Osteoblast (primary cell): Measurements from ENCODE around the gene ANKRD24. TPM values are rescaled to one million over a fixed set of nuclear protein-coding genes. Genes with fewer than 3 reads are reported as not detected.
"Not testable (repeated sequence)": the region's sequence is repeated elsewhere in the genome, so short reads cannot be mapped to it uniquely, and the experiment has no call there.

Experiments
- DNase-seq: peaks from one replicate; pipeline ENCODE4 v3.0.0; 2011; ENCODE audit warnings: low spot score, mixed read lengths; ENCODE audit not compliant: insufficient read length; ENCODE audit errors: missing footprints
- H2AFZ ChIP-seq: 2 replicates; pipeline ENCODE4 v1.6.0; 2011; ENCODE audit warnings: mild to moderate bottlenecking, low read length
- H3K27ac ChIP-seq: 2 replicates; pipeline ENCODE4 v1.5.1; 2011; ENCODE audit warnings: mild to moderate bottlenecking, low read depth, low read length, moderate library complexity
- H3K27me3 ChIP-seq: 2 replicates; pipeline ENCODE4 v1.6.0; 2012; ENCODE audit warnings: mild to moderate bottlenecking, control low read depth, inconsistent platforms, low read length, moderate library complexity; ENCODE audit not compliant: insufficient read depth
- H3K36me3 ChIP-seq: 2 replicates; pipeline ENCODE4 v1.5.1; 2011; ENCODE audit warnings: mild to moderate bottlenecking, low read length, control low read depth, moderate library complexity; ENCODE audit not compliant: insufficient read depth
- H3K4me1 ChIP-seq: 2 replicates; pipeline ENCODE4 v1.5.1; 2011; ENCODE audit warnings: mild to moderate bottlenecking, low read length, control low read depth, moderate library complexity; ENCODE audit not compliant: insufficient read depth
- H3K4me2 ChIP-seq: 2 replicates; pipeline ENCODE4 v1.6.0; 2011; ENCODE audit warnings: mild to moderate bottlenecking, low read length; ENCODE audit not compliant: insufficient read depth
- H3K4me3 ChIP-seq: fragments of 200-600 bp; sonication (generic); 3 replicates; pipeline ENCODE4 v1.5.1; 2012; ENCODE audit warnings: mild to moderate bottlenecking, low read length, inconsistent platforms; ENCODE audit not compliant: insufficient read depth
- H3K79me2 ChIP-seq: 2 replicates; pipeline ENCODE4 v1.6.0; 2012; ENCODE audit warnings: mild to moderate bottlenecking, low read length, control low read depth, inconsistent platforms; ENCODE audit not compliant: insufficient read depth
- H3K9me3 ChIP-seq: 2 replicates; pipeline ENCODE4 v1.5.1; 2011; ENCODE audit warnings: low read depth, low read length, control low read depth
- H4K20me1 ChIP-seq: 2 replicates; pipeline ENCODE4 v1.6.0; 2012; ENCODE audit warnings: mild to moderate bottlenecking, low read length, control low read depth; ENCODE audit not compliant: insufficient read depth
- total RNA-seq: library from RNA; depleted of rRNA; stranded (reverse); fragments of >200 nt; gene quantifications from 2 replicates; pipeline ENCODE4 v1.2.3, GENCODE V29; 2012
- TF ChIP-seq, protein P1 (sequence below): IDR thresholded peaks from 2 replicates; pipeline ENCODE4 v1.5.1; 2011; ENCODE audit warnings: mild to moderate bottlenecking, low read depth, low read length, moderate library complexity; ENCODE audit errors: extremely low read depth

The ANKRD24 gene
- total RNA-seq, 1 donor, result 0.72 TPM

DNA sequence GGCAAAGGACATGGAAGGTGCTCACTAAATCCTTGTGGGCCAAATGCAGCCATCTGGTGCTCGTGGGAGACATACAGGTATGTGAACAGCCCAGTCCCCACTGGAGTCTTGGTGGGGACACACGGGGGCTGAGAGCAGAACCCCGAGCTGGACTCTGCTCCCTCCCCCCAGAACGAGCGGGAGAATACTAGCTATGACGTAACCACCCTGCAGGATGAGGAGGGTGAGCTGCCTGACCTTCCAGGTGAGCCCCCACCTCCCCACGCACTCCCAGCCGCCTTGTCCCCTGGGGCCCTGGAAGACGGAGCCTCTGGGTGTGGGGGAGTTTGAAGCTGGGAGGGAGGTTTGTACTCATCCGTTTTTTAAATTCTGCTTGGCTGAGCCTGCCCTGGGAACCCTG, 33.3 kb downstream of the ANKRD24 start:
- no peak overlapping the region for H3K4me2 ChIP-seq
- no peak overlapping the region for H2AFZ ChIP-seq
- H3K4me3 ChIP-seq, result no peak overlapping the region
- no peaks in the 10 kb centered on the region for H3K36me3 ChIP-seq
- peak; percentile 31 for DNase-seq
- H3K9me3 ChIP-seq, result no peaks in the 10 kb centered on the region
- no peaks in the 10 kb centered on the region for H4K20me1 ChIP-seq
- H3K4me1 ChIP-seq, result no peaks in the 10 kb centered on the region
- H3K27ac ChIP-seq, result no peak overlapping the region
- no peaks in the 10 kb centered on the region for H3K27me3 ChIP-seq
- TF ChIP-seq, protein P1, sequence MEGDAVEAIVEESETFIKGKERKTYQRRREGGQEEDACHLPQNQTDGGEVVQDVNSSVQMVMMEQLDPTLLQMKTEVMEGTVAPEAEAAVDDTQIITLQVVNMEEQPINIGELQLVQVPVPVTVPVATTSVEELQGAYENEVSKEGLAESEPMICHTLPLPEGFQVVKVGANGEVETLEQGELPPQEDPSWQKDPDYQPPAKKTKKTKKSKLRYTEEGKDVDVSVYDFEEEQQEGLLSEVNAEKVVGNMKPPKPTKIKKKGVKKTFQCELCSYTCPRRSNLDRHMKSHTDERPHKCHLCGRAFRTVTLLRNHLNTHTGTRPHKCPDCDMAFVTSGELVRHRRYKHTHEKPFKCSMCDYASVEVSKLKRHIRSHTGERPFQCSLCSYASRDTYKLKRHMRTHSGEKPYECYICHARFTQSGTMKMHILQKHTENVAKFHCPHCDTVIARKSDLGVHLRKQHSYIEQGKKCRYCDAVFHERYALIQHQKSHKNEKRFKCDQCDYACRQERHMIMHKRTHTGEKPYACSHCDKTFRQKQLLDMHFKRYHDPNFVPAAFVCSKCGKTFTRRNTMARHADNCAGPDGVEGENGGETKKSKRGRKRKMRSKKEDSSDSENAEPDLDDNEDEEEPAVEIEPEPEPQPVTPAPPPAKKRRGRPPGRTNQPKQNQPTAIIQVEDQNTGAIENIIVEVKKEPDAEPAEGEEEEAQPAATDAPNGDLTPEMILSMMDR, result no peak
- H3K79me2 ChIP-seq, result no peaks in the 10 kb centered on the region

DNA sequence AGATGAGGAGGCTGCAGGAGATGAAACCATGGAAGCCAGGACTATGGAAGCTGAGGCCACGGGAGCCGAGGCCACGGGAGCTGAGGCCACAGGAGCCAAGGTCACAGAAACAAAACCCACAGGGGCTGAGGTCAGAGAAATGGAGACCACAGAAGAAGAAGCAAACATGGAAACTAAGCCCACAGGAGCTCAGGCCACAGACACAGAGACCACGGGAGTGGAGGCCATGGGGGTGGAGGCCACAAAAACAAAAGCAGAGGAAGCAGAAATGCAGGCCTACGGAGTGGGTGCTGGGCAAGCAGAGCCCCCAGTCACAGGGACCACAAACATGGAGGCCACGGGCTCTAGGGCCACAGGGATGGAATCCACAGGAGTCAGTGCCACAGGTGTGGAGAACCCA, 34.4 kb downstream of the ANKRD24 start:
- Histone ChIP-seq H3K79me2 (no peaks in the 10 kb centered on the region), H3K27me3 (no peaks in the 10 kb centered on the region), H2AFZ (no peak overlapping the region), H3K4me2 (no peak overlapping the region), H3K9me3 (no peaks in the 10 kb centered on the region), H4K20me1 (no peaks in the 10 kb centered on the region), H3K4me3 (no peak overlapping the region), H3K4me1 (no peaks in the 10 kb centered on the region), H3K27ac (no peak overlapping the region), H3K36me3 (no peaks in the 10 kb centered on the region)
- TF ChIP-seq, protein P1, result no peak
- DNase-seq, result no peak

DNA sequence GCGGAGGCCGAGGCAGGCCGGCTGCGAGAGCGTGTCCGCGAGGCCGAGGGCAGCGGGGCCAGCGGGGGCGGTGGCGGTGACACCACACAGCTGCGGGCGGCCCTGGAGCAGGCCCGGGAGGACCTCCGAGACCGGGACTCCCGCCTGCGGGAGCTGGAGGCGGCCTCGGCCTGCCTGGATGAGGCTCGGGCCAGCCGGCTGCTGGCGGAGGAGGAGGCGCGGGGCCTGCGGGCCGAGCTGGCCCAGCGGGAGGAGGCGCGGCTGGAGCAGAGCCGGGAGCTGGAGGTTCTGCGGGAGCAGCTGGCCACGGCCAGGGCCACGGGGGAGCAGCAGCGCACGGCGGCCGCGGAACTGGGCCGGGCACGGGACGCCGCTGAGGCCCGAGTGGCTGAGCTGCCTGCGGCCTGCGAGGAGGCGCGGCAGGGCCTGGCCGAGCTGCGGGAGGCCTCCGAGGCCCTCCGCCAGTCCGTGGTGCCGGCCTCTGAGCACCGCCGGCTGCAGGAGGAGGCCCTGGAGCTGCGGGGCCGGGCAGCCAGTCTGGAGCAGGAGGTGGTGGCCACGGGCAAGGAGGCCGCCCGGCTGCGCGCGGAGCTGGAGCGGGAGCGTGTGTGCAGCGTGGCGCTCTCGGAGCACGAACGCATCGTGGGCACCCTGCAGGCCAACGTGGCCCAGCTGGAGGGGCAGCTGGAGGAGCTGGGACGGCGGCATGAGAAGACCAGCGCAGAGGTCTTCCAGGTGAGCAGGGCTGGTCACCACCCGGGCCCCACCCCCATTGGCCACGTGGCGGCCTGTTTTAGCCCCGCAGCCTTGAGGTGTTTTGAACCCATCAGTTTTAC, 35.2 kb downstream of the ANKRD24 start:
- TF ChIP-seq, protein P1, result no peak
- Histone ChIP-seq H4K20me1 (no peaks in the 10 kb centered on the region), H3K27ac (no peak overlapping the region), H3K9me3 (no peaks in the 10 kb centered on the region), H3K4me1 (no peaks in the 10 kb centered on the region), H3K36me3 (no peaks in the 10 kb centered on the region), H3K4me3 (no peak overlapping the region), H2AFZ (no peak overlapping the region), H3K79me2 (no peaks in the 10 kb centered on the region), H3K4me2 (no peak overlapping the region), H3K27me3 (no peaks in the 10 kb centered on the region)
- peak; percentile 47 for DNase-seq

DNA sequence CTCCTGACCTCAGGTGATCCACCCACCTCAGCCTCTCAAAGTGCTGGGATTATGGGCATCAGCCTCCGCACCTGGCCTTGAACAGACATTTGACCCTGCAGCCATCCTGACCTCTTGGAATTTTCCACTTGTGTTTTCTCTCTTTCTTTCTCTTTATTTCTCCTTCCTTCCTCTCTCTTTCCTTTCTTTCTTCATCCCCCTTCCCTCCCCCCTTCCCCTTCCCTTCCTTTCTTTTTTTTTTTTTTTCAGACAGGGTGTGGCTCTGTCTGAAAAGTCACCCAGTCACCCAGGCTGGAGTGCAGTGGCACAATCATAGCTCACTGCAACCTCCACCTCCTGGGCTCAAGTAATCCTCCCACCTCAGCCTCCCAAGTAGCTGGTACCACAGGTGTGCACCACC, 36.0 kb downstream of the ANKRD24 start:
- not testable (repeated sequence) for H3K4me1 ChIP-seq, H3K79me2 ChIP-seq, DNase-seq, H3K4me3 ChIP-seq, H2AFZ ChIP-seq, H3K36me3 ChIP-seq, H3K27ac ChIP-seq, H3K9me3 ChIP-seq, H4K20me1 ChIP-seq, H3K27me3 ChIP-seq, H3K4me2 ChIP-seq
